HEK293 (cell line): ENCODE results near the gene GALNS.

Source experiments
- AEBP2 ChIP-seq: fragments of 450-650 bp; formaldehyde crosslinking; IDR thresholded peaks from 2 replicates; pipeline ENCODE4 v1.5.1; 2016; ENCODE audit warnings: missing biosample characterization, missing genetic modification characterization, borderline replicate concordance
- EGR2 ChIP-seq: fragments of 450-650 bp; formaldehyde crosslinking; IDR thresholded peaks from 2 replicates; pipeline ENCODE4 v1.5.1; 2016; ENCODE audit warnings: low read depth, missing biosample characterization, missing genetic modification characterization
- FEZF1 ChIP-seq: fragments of 450-650 bp; formaldehyde crosslinking; IDR thresholded peaks from 2 replicates; pipeline ENCODE4 v1.5.1; 2016; ENCODE audit warnings: missing biosample characterization, missing genetic modification characterization
- HOXD13 ChIP-seq: sonication (generic); formaldehyde crosslinking; IDR thresholded peaks from 2 replicates; pipeline ENCODE4 v1.8.0; 2022; ENCODE audit warnings: missing genetic modification reagents, borderline replicate concordance
- IKZF3 ChIP-seq: fragments of 450-650 bp; IDR thresholded peaks from 2 replicates; pipeline ENCODE4 v1.5.0; 2018; ENCODE audit warnings: missing biosample characterization, mild to moderate bottlenecking, missing genetic modification characterization, moderate library complexity
- INSM2 ChIP-seq: fragments of 450-650 bp; formaldehyde crosslinking; IDR thresholded peaks from 2 replicates; pipeline ENCODE4 v1.5.1; 2016; ENCODE audit warnings: missing biosample characterization, missing genetic modification characterization
- KLF7 ChIP-seq: fragments of 450-650 bp; formaldehyde crosslinking; IDR thresholded peaks from 2 replicates; pipeline ENCODE4 v1.5.1; 2016; ENCODE audit warnings: missing biosample characterization, missing genetic modification characterization, borderline replicate concordance
- MZF1 ChIP-seq: fragments of 450-650 bp; formaldehyde crosslinking; IDR thresholded peaks from 2 replicates; pipeline ENCODE4 v1.5.1; 2017; ENCODE audit warnings: missing biosample characterization, missing genetic modification characterization, borderline replicate concordance
- OVOL3 ChIP-seq: fragments of 450-650 bp; formaldehyde crosslinking; IDR thresholded peaks from 2 replicates; pipeline ENCODE4 v1.5.1; 2016; ENCODE audit warnings: missing biosample characterization, missing genetic modification characterization
- REPIN1 ChIP-seq: fragments of 450-650 bp; formaldehyde crosslinking; IDR thresholded peaks from 2 replicates; pipeline ENCODE4 v1.5.1; 2017; ENCODE audit warnings: missing biosample characterization, missing genetic modification characterization, low read depth
- SETDB1 ChIP-seq: IDR thresholded peaks from one replicate; pipeline ENCODE4 v1.6.1; 2017; ENCODE audit warnings: mild to moderate bottlenecking, low read length, moderate library complexity, mixed read lengths; ENCODE audit not compliant: insufficient read length
- ZFP37 ChIP-seq: fragments of 450-650 bp; formaldehyde crosslinking; IDR thresholded peaks from 2 replicates; pipeline ENCODE4 v1.5.1; 2016; ENCODE audit warnings: missing biosample characterization, missing genetic modification characterization
- ZNF133 ChIP-seq: fragments of 450-650 bp; formaldehyde crosslinking; IDR thresholded peaks from 2 replicates; pipeline ENCODE4 v1.5.1; 2016; ENCODE audit warnings: missing biosample characterization, missing genetic modification characterization
- ZNF174 ChIP-seq: fragments of 450-650 bp; formaldehyde crosslinking; IDR thresholded peaks from 2 replicates; pipeline ENCODE4 v1.5.0; 2017; ENCODE audit warnings: missing biosample characterization, mild to moderate bottlenecking, missing genetic modification characterization
- ZNF19 ChIP-seq: fragments of 450-650 bp; formaldehyde crosslinking; IDR thresholded peaks from 2 replicates; pipeline ENCODE4; 2016; ENCODE audit warnings: missing biosample characterization, missing genetic modification characterization, low read depth
- ZNF211 ChIP-seq: fragments of 450-650 bp; formaldehyde crosslinking; IDR thresholded peaks from 2 replicates; pipeline ENCODE4 v1.5.1; 2016; ENCODE audit warnings: low read depth, missing biosample characterization, missing genetic modification characterization
- ZNF214 ChIP-seq: fragments of 450-650 bp; formaldehyde crosslinking; IDR thresholded peaks from 2 replicates; pipeline ENCODE4 v1.5.1; 2017; ENCODE audit warnings: missing biosample characterization, mild to moderate bottlenecking, missing genetic modification characterization, borderline replicate concordance
- ZNF302 ChIP-seq: fragments of 450-650 bp; formaldehyde crosslinking; IDR thresholded peaks from 2 replicates; pipeline ENCODE4 v1.5.1; 2016; ENCODE audit warnings: missing biosample characterization, missing genetic modification characterization, low read depth
- ZNF341 ChIP-seq: fragments of 450-650 bp; formaldehyde crosslinking; IDR thresholded peaks from 2 replicates; pipeline ENCODE4; 2016; ENCODE audit warnings: low read depth, missing biosample characterization, missing genetic modification characterization
- ZNF362 ChIP-seq: fragments of 450-650 bp; formaldehyde crosslinking; IDR thresholded peaks from 2 replicates; pipeline ENCODE4 v1.5.1; 2016; ENCODE audit warnings: missing biosample characterization, missing genetic modification characterization
- ZNF404 ChIP-seq: fragments of 450-650 bp; formaldehyde crosslinking; IDR thresholded peaks from 2 replicates; pipeline ENCODE4 v1.5.1; 2017; ENCODE audit warnings: missing biosample characterization, missing genetic modification characterization
- ZNF513 ChIP-seq: fragments of 450-650 bp; IDR thresholded peaks from 2 replicates; pipeline ENCODE4 v1.5.1; 2018; ENCODE audit warnings: missing biosample characterization, missing genetic modification characterization
- ZNF514 ChIP-seq: fragments of 450-650 bp; formaldehyde crosslinking; IDR thresholded peaks from 2 replicates; pipeline ENCODE4 v1.5.1; 2016; ENCODE audit warnings: missing biosample characterization, missing genetic modification characterization
- ZNF521 ChIP-seq: fragments of 450-650 bp; formaldehyde crosslinking; IDR thresholded peaks from 2 replicates; pipeline ENCODE4 v1.5.1; 2017; ENCODE audit warnings: missing biosample characterization, mild to moderate bottlenecking, missing genetic modification characterization
- ZNF548 ChIP-seq: fragments of 450-650 bp; formaldehyde crosslinking; IDR thresholded peaks from 2 replicates; pipeline ENCODE4 v1.5.1; 2016; ENCODE audit warnings: missing biosample characterization, missing genetic modification characterization
- ZNF560 ChIP-seq: fragments of 450-650 bp; formaldehyde crosslinking; IDR thresholded peaks from 2 replicates; pipeline ENCODE4 v1.5.1; 2017; ENCODE audit warnings: missing biosample characterization, missing genetic modification characterization, borderline replicate concordance
- ZNF624 ChIP-seq: fragments of 450-650 bp; formaldehyde crosslinking; IDR thresholded peaks from 2 replicates; pipeline ENCODE4 v1.5.1; 2017; ENCODE audit warnings: missing biosample characterization, missing genetic modification characterization
- ZNF654 ChIP-seq: fragments of 450-650 bp; formaldehyde crosslinking; IDR thresholded peaks from 2 replicates; pipeline ENCODE4 v1.5.1; 2016; ENCODE audit warnings: low read depth, missing biosample characterization, missing genetic modification characterization
- ZNF660 ChIP-seq: fragments of 450-650 bp; IDR thresholded peaks from 2 replicates; pipeline ENCODE4 v1.5.1; 2018; ENCODE audit warnings: missing biosample characterization, mild to moderate bottlenecking, missing genetic modification characterization
- ZNF664 ChIP-seq: fragments of 450-650 bp; formaldehyde crosslinking; IDR thresholded peaks from 2 replicates; pipeline ENCODE4 v1.5.1; 2016; ENCODE audit warnings: missing biosample characterization, missing genetic modification characterization
- ZNF777 ChIP-seq: fragments of 450-650 bp; formaldehyde crosslinking; IDR thresholded peaks from 2 replicates; pipeline ENCODE4 v1.5.1; 2017; ENCODE audit warnings: missing biosample characterization, missing genetic modification characterization, borderline replicate concordance
- ZNF791 ChIP-seq: fragments of 450-650 bp; formaldehyde crosslinking; IDR thresholded peaks from 2 replicates; pipeline ENCODE4 v1.5.1; 2016; ENCODE audit warnings: missing biosample characterization, missing genetic modification characterization
- ZNF837 ChIP-seq: fragments of 450-650 bp; formaldehyde crosslinking; IDR thresholded peaks from 2 replicates; pipeline ENCODE4 v1.5.1; 2016; ENCODE audit warnings: missing biosample characterization, missing genetic modification characterization
- ZSCAN5A ChIP-seq: fragments of 450-650 bp; formaldehyde crosslinking; IDR thresholded peaks from 2 replicates; pipeline ENCODE4 v1.5.1; 2016; ENCODE audit warnings: missing biosample characterization, missing genetic modification characterization

Gene GALNS

GRCh38 chr16:88856828-88857727, at the start of gene GALNS, which contains the start of gene TRAPPC2L (continued):
- TF ChIP-seq FEZF1, result no peak
- no peak for TF ChIP-seq HOXD13
- TF ChIP-seq ZNF404 (tag by site-specific recombination), result no peak
- TF ChIP-seq EGR2 (tag by site-specific recombination), result no peak
- no peak for TF ChIP-seq SETDB1
- TF ChIP-seq ZNF660 (tag by site-specific recombination), result peak; percentile 74; the same call in 1 of the 2 replicates
- TF ChIP-seq ZNF19 (tag by site-specific recombination), result no peak
- no peak for TF ChIP-seq ZNF302
- TF ChIP-seq ZNF521 (tag by site-specific recombination), result no peak
- no peak for TF ChIP-seq MZF1 (tag by site-specific recombination)
- no peak for TF ChIP-seq AEBP2 (tag by site-specific recombination)
- TF ChIP-seq ZNF791 (tag by site-specific recombination), result 0 out of 2 replicates have a peak, but pooled peaks have one; percentile 6
- no peak for TF ChIP-seq ZNF513 (tag by site-specific recombination)
- TF ChIP-seq REPIN1 (tag by site-specific recombination), result no peak
- TF ChIP-seq ZNF211 (tag by site-specific recombination), result no peak
- TF ChIP-seq ZNF514 (tag by site-specific recombination), result no peak
- no peak for TF ChIP-seq ZNF362 (tag by site-specific recombination)
- no peak for TF ChIP-seq IKZF3
- no peak for TF ChIP-seq ZNF837 (tag by site-specific recombination)
- TF ChIP-seq ZNF777, result peak; percentile 52; the same call in 1 of the 2 replicates
- TF ChIP-seq KLF7 (tag by site-specific recombination), result no peak
- no peak for TF ChIP-seq ZFP37 (tag by site-specific recombination)
- TF ChIP-seq ZNF214 (tag by site-specific recombination), result no peak
- no peak for TF ChIP-seq ZNF624
- no peak for TF ChIP-seq ZNF548 (tag by site-specific recombination)
- TF ChIP-seq ZNF341, result no peak
- TF ChIP-seq ZNF664, result no peak
- no peak for TF ChIP-seq ZNF133 (tag by site-specific recombination)
- no peak for TF ChIP-seq ZNF560 (tag by site-specific recombination)
- TF ChIP-seq OVOL3 (tag by site-specific recombination), result no peak
- TF ChIP-seq INSM2 (tag by site-specific recombination), result 0 out of 2 replicates have a peak, but pooled peaks have one; percentile 14
- no peak for TF ChIP-seq ZNF174 (tag by site-specific recombination)
- no peak for TF ChIP-seq ZNF654 (tag by site-specific recombination)
- no peak for TF ChIP-seq ZSCAN5A
